ENCODE results near the gene PTPRT. TPM values are rescaled to one million over a fixed set of nuclear protein-coding genes. Genes with fewer than 3 reads are reported as not detected.

Gene PTPRT
- total and polyA plus RNA-seq, 2 donors (not counting 1 experiment from before 2014, with no cell fraction given): not detected

DNA sequence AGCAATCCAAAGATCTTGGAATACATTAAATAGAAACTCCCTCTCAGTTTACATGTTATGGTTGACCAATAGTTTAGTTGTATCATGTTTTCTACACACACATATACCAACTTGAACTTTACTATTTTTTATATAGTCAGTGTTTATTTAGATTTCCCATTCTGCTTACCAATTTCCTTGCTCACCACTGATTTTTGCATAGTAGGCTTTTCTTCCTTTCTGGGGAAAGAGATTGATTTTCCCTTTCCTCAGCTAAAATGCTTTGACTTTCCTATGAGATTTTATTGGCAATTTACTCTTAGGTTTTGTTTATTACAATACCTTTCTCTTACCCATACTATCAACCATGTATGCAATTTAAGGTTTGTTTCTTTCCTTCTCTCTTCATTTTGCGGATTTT lies 665.6 kb downstream of the PTPRT start:
- Histone ChIP-seq H3K9me3 (ENCODE audit: control insufficient read depth, insufficient read depth, low read depth, low read length) (no peaks in the 10 kb centered on the region), H3K79me2 (ENCODE audit: control insufficient read depth, insufficient read depth, low read length) (no peaks in the 10 kb centered on the region), H3K27ac (ENCODE audit: insufficient read depth, low read length) (no peak overlapping the region), H3K27me3 (ENCODE audit: control insufficient read depth, insufficient read depth, low read length) (no peaks in the 10 kb centered on the region), H3K9ac (ENCODE audit: insufficient read depth, low read length) (no peak overlapping the region), H3K4me2 (ENCODE audit: extremely low read depth, insufficient read depth, low read length) (no peak overlapping the region), H2AFZ (ENCODE audit: low read length) (no peak overlapping the region), H4K20me1 (ENCODE audit: control insufficient read depth, extremely low read depth, insufficient read depth, low read length) (no peaks in the 10 kb centered on the region), H3K4me1 (ENCODE audit: control insufficient read depth, extremely low read depth, insufficient read depth, low read length) (no peaks in the 10 kb centered on the region), H3K4me3 (replicated peaks in 1 of 4; ENCODE audit: control extremely low read depth in 1 of 4, insufficient read depth in 1 of 4, low read depth in 3 of 4, low read length in 4 of 4) (no peak overlapping the region), H3K36me3 (ENCODE audit: control insufficient read depth, insufficient read depth, low read length) (no peaks in the 10 kb centered on the region)
- DNase-seq (ENCODE audit: low read depth in 2 of 2): no peak
- TF ChIP-seq, protein P1, sequence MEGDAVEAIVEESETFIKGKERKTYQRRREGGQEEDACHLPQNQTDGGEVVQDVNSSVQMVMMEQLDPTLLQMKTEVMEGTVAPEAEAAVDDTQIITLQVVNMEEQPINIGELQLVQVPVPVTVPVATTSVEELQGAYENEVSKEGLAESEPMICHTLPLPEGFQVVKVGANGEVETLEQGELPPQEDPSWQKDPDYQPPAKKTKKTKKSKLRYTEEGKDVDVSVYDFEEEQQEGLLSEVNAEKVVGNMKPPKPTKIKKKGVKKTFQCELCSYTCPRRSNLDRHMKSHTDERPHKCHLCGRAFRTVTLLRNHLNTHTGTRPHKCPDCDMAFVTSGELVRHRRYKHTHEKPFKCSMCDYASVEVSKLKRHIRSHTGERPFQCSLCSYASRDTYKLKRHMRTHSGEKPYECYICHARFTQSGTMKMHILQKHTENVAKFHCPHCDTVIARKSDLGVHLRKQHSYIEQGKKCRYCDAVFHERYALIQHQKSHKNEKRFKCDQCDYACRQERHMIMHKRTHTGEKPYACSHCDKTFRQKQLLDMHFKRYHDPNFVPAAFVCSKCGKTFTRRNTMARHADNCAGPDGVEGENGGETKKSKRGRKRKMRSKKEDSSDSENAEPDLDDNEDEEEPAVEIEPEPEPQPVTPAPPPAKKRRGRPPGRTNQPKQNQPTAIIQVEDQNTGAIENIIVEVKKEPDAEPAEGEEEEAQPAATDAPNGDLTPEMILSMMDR (conservative IDR thresholded peaks at IDR 0.05 in 1 of 2, IDR thresholded peaks at IDR 0.05 in 1 of 2; ENCODE audit: low read depth in 1 of 2, low read length in 2 of 2): no peak
- TF ChIP-seq EZH2 (IDR thresholded peaks at IDR 0.05; ENCODE audit: low read length, missing control alignments): no peak

DNA sequence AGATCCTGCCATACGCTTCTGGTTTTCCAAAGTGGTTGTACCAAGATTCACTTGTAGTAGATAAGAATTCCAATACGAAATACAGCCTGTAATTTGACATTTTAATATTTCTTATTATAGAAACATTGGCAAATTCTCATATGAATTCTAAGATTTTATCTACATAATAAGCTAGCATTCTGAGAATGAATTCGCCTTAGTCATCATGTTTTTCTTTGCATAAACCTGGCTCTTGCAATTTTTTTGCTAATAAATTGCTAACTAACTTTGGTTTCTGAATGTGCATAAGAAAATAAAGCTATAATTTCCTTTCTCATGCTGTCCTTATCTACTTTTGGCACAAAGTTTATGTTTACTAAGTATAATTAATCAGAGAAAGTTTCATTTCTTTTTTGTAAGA lies 673.0 kb downstream of the PTPRT start:
- Histone ChIP-seq H3K4me2 (ENCODE audit: extremely low read depth, insufficient read depth, low read length) (no peak overlapping the region), H3K27ac (ENCODE audit: insufficient read depth, low read length) (no peak overlapping the region)
- no peak for TF ChIP-seq EZH2 (IDR thresholded peaks at IDR 0.05; ENCODE audit: low read length, missing control alignments)
- TF ChIP-seq, protein P1 (conservative IDR thresholded peaks at IDR 0.05 in 1 of 2, IDR thresholded peaks at IDR 0.05 in 1 of 2; ENCODE audit: low read depth in 1 of 2, low read length in 2 of 2): no peak

DNA sequence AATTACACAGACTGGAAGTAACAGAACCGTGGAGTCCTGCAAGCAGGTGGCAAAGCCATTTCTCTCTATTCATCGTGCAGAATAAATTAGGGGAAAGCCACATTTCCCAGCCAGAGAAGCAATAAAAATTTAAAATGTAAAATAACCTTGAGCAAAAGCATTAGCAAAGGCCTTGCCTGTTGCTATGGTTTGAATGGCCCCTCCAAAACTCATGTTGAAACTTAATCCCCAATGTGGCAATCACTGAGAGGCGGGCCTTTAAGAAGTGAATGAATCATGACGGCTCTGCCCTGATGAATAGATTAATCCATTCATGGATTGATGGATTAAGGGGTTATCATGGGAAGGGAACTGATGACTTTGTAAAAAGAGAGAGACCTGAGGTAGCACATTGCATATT lies 679.0 kb downstream of the PTPRT start:
- TF ChIP-seq, protein P1 (conservative IDR thresholded peaks at IDR 0.05 in 1 of 2, IDR thresholded peaks at IDR 0.05 in 1 of 2; ENCODE audit: low read depth in 1 of 2, low read length in 2 of 2): no peak
- no peak for TF ChIP-seq EZH2 (IDR thresholded peaks at IDR 0.05; ENCODE audit: low read length, missing control alignments)
- Histone ChIP-seq H3K4me3 (replicated peaks in 1 of 4; ENCODE audit: control extremely low read depth in 1 of 4, insufficient read depth in 1 of 4, low read depth in 3 of 4, low read length in 4 of 4) (no peak overlapping the region), H3K79me2 (ENCODE audit: control insufficient read depth, insufficient read depth, low read length) (no peaks in the 10 kb centered on the region), H3K27ac (ENCODE audit: insufficient read depth, low read length) (no peak overlapping the region), H3K4me2 (ENCODE audit: extremely low read depth, insufficient read depth, low read length) (no peak overlapping the region), H3K9me3 (ENCODE audit: control insufficient read depth, insufficient read depth, low read depth, low read length) (no peaks in the 10 kb centered on the region), H3K36me3 (ENCODE audit: control insufficient read depth, insufficient read depth, low read length) (no peaks in the 10 kb centered on the region), H4K20me1 (ENCODE audit: control insufficient read depth, extremely low read depth, insufficient read depth, low read length) (no peaks in the 10 kb centered on the region), H3K27me3 (ENCODE audit: control insufficient read depth, insufficient read depth, low read length) (no peaks in the 10 kb centered on the region), H3K4me1 (ENCODE audit: control insufficient read depth, extremely low read depth, insufficient read depth, low read length) (no peaks in the 10 kb centered on the region), H3K9ac (ENCODE audit: insufficient read depth, low read length) (no peak overlapping the region), H2AFZ (ENCODE audit: low read length) (no peak overlapping the region)
- no peak for DNase-seq (ENCODE audit: low read depth in 2 of 2)

More for the DNA sequence above, 673.0 kb downstream of the PTPRT start:
- Histone ChIP-seq H3K9me3 (ENCODE audit: control insufficient read depth, insufficient read depth, low read depth, low read length) (no peaks in the 10 kb centered on the region), H3K79me2 (ENCODE audit: control insufficient read depth, insufficient read depth, low read length) (no peaks in the 10 kb centered on the region), H3K9ac (ENCODE audit: insufficient read depth, low read length) (no peak overlapping the region), H4K20me1 (ENCODE audit: control insufficient read depth, extremely low read depth, insufficient read depth, low read length) (no peaks in the 10 kb centered on the region), H3K36me3 (ENCODE audit: control insufficient read depth, insufficient read depth, low read length) (no peaks in the 10 kb centered on the region), H3K27me3 (ENCODE audit: control insufficient read depth, insufficient read depth, low read length) (no peaks in the 10 kb centered on the region), H3K4me3 (replicated peaks in 1 of 4; ENCODE audit: control extremely low read depth in 1 of 4, insufficient read depth in 1 of 4, low read depth in 3 of 4, low read length in 4 of 4) (no peak overlapping the region), H2AFZ (ENCODE audit: low read length) (no peak overlapping the region), H3K4me1 (ENCODE audit: control insufficient read depth, extremely low read depth, insufficient read depth, low read length) (no peaks in the 10 kb centered on the region)
- DNase-seq (ENCODE audit: low read depth in 2 of 2): no peak
